Retinal pigment epithelial cell (primary cell): ENCODE measurements around the gene TMC4.
A peak's percentile ranks its signal among the peaks of the same experiment; 100 is the strongest.

ENCODE experiments used
- DNase-seq: peaks from one replicate; pipeline ENCODE4 v3.0.0-alpha.2; 2010; ENCODE audit warnings: low read depth
- H3K4me3 ChIP-seq: 2 replicates; pipeline ENCODE4 v1.5.1; 2011; ENCODE audit warnings: mild to moderate bottlenecking, low read length, control low read depth, moderate library complexity
- TF ChIP-seq, protein P1 (sequence below): conservative IDR thresholded peaks from 2 replicates; pipeline ENCODE4 v1.5.1; 2011; ENCODE audit warnings: low read depth, low read length, control low read depth, inconsistent platforms

The TMC4 gene

DNA sequence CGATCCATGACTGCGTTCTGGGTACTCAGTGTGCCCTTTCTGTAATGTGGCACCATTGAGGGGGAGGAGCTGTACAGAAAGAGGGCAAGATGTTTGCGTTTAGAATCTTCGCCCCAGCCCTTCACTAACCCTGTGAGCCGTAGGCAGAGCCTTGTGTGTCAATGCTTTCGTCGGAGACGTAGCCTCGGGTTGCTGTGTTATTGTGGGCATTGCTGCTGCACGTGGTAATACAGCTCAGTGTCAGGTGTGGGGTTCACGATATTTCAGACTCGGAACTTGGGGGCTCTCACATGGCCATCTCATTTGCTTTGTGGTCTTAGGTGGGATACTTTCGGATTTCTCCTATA lies 33.8 kb upstream of the TMC4 start:
- H3K4me3 ChIP-seq = no peak overlapping the region
- TF ChIP-seq, protein P1, sequence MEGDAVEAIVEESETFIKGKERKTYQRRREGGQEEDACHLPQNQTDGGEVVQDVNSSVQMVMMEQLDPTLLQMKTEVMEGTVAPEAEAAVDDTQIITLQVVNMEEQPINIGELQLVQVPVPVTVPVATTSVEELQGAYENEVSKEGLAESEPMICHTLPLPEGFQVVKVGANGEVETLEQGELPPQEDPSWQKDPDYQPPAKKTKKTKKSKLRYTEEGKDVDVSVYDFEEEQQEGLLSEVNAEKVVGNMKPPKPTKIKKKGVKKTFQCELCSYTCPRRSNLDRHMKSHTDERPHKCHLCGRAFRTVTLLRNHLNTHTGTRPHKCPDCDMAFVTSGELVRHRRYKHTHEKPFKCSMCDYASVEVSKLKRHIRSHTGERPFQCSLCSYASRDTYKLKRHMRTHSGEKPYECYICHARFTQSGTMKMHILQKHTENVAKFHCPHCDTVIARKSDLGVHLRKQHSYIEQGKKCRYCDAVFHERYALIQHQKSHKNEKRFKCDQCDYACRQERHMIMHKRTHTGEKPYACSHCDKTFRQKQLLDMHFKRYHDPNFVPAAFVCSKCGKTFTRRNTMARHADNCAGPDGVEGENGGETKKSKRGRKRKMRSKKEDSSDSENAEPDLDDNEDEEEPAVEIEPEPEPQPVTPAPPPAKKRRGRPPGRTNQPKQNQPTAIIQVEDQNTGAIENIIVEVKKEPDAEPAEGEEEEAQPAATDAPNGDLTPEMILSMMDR = no peak
- DNase-seq = no peak

DNA sequence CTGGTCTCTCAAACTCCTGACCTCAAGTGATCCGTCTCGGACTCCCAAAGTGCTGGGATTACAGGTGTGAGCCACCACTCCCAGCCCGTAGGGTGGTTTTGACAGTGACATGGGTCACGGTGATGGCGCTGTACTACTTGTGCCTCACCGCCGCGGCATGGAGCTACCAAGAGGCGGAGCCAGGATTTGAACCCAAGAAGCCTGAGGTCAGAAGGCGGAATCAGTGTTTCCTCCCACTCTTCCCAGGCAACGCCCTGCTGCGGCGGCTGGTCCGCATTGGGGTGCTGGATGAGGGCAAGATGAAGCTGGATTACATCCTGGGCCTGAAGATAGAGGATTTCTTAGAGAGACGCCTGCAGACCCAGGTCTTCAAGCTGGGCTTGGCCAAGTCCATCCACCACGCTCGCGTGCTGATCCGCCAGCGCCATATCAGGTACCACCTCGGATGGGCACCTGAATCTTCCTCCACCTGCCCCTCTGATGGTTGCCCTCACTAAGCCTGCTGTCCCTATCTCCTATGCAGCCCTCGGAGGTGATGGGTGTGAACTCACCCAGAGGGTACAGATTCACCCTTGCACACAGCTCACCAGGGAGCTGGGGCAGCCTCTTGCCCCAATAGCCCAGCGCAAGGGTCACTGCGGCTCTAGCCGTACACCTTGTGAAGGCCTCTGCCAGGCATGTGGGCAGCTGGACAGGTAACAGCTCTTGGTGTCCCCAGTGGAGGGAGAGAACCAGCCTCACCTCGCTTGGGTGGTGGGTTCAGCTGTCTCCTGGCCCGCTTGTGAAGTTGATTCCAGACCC lies 33.3 kb upstream of the TMC4 start:
- TF ChIP-seq, protein P1 = no peak
- no peak for DNase-seq
- H3K4me3 ChIP-seq = no peak overlapping the region

DNA sequence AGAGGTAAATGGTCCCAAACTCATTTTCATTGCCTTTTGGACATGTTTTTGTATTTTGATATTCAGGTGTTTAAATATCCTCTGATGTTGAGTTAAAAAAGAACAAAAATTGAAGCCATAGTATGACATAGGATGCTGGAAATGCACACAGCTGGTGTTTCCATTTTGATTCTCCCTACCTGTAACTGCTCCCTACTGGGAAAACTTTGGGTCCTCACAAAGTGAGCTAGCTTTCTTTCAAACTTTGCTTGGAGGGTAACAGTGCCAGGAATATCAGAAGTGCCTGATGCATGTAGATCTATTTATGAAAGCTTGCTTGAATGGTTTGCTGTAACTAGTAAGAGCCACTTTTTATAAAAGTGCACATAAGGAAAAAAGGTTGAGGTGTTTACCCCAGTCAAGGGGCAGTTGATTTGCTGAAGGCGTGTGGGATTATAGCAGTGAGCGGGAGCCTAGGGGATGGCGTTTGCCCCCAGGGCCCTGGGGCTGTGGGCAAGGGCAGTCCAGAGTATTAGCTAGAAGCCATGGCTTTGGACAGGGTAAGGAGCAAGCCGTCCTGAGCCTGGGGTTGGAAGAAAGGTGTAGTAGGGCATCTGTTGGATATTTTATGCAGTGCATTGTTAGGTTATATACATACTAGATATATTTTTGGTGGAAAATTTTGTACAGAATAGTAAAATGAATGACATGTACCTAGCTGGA lies 32.0 kb upstream of the TMC4 start:
- TF ChIP-seq, protein P1 = no peak
- H3K4me3 ChIP-seq = no peak overlapping the region

DNA sequence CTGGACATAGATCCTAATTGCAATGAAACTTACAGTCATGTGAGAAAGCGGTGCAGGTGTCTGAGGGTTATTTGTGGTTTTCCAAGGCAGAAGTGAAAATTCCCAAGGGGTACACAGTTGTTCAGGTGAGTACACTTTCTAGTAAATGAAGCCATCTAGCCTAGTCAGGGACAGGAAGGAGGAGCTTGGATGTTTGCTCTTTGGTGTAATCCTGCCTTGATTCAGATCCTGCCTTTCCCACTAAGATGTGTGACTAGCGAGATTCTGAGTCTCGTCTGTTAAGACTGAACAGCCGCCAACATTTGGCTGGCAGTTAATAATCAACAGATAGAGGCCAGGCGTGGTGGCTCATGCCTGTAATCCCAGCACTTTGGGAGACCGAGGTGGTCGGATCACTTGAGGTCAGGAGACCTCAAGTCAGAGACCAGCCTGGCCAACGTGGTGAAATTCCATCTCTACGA lies 30.2 kb upstream of the TMC4 start:
- no peak for DNase-seq
- TF ChIP-seq, protein P1 = no peak
- H3K4me3 ChIP-seq = peak overlapping the region; percentile 94

More for the DNA sequence above, 32.0 kb upstream of the TMC4 start:
- DNase-seq = no peak

DNA sequence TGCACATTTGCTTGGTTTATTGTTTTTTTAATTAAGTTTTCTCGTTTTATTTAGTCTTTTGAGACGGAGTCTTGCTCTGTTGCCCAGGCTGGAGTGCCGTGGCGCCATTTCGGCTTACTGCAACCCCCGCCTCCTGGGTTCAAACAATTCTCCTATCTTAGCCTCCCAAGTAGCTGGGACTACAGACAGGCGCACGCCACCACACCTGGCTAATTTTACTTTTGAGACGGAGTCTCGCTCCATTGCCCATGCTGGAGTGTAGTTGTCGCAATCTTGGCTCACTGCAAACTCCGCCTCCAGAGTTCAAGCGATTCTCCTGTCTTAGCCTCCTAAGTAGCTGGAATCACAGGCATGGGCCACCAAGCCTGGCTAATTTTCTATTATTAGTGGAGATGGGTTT lies 29.0 kb upstream of the TMC4 start:
- no peak for DNase-seq
- TF ChIP-seq, protein P1 = no peak
- peak overlapping the region; percentile 94 for H3K4me3 ChIP-seq

DNA sequence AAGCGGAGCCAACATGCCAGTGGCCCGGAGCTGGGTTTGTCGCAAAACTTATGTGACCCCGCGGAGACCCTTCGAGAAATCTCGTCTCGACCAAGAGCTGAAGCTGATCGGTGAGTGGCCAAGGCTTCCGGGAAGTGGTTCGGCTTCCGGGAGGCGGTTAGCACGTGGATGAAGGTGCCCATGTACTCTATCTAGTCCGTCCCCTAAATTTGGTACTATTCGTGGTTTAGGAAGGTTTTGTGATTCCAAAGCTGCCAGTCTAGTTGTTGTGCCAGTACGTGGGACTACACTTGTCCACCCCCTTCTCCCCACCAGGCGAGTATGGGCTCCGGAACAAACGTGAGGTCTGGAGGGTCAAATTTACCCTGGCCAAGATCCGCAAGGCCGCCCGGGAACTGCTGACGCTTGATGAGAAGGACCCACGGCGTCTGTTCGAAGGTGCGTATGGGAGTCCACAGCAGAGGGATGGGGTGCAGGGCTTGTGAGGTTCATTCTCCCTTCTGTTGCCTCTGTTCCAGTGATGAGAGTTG lies 28.3 kb upstream of the TMC4 start:
- H3K4me3 ChIP-seq = peak overlapping the region; percentile 94
- no peak for DNase-seq
- TF ChIP-seq, protein P1 = no peak
